HCT116 (cell line): ENCODE measurements around the gene DNM1. TPM values are rescaled to one million over a fixed set of nuclear protein-coding genes. Genes with fewer than 3 reads are reported as not detected.

Source experiments
- ATAC-seq: fragments of 200-7000 bp; cut with Tn5 transposase; 2 replicates; pipeline ENCODE4 v1.9.1; 2020; ENCODE audit warnings: mild to moderate bottlenecking, moderate library complexity
- BruUV-seq: library from RNA; stranded (reverse); fragments of 400-500 nt; replicated peaks from 2 replicates; lab custom pipeline; 2021; lab: Mats Ljungman, UMichigan
- CTCF ChIA-PET: fragments of 300-600 bp; sonication (Branson Sonifier 250); formaldehyde crosslinking; loops from one replicate; lab custom pipeline; 2021; ENCODE audit warnings: antibody characterized with exemption; lab: Charles Lee
- POLR2A ChIA-PET: fragments of 300-600, 350-600 bp; sonication (Branson Sonifier 250); formaldehyde crosslinking; loops from one replicate; lab custom pipeline; 2021; ENCODE audit warnings: antibody characterized with exemption; lab: Charles Lee
- RAD21 ChIA-PET, 2 experiments: fragments of 300-600 bp; sonication (Branson Sonifier 250); formaldehyde crosslinking; loops; one replicate each; lab custom pipeline; 2023; ENCODE audit warnings: low total read pairs in 2 of 2; ENCODE audit not compliant: uncharacterized antibody in 2 of 2, unreplicated experiment in 2 of 2, low non-redundant PET in 1 of 2; lab: Charles Lee
- DNase-seq: peaks from one replicate; pipeline ENCODE4 v3.0.0-alpha.2; 2010; ENCODE audit warnings: low read depth, low spot score
- H2AFZ ChIP-seq: fragments of 200-600 bp; shearing (Covaris generic), sonication (generic); 2 replicates; pipeline ENCODE4 v1.6.1; 2017; ENCODE audit warnings: low read depth, mixed run types, mixed read lengths, antibody characterized with exemption, low read length; ENCODE audit not compliant: poor library complexity, severe bottlenecking
- H3K27ac ChIP-seq: 2 replicates; pipeline ENCODE4 v1.5.1; 2012; ENCODE audit warnings: low read depth, low read length
- H3K27me3 ChIP-seq: fragments of 200-600 bp; sonication (generic); 2 replicates; pipeline ENCODE4 v1.6.1; 2016; ENCODE audit warnings: mixed run types, low read length, mixed read lengths; ENCODE audit not compliant: insufficient read depth
- H3K36me3 ChIP-seq, 2 experiments: fragments of 200-500 bp in 1 of 2; fragments of 200-600 bp in 1 of 2; sonication (Bioruptor generic) in 1 of 2; sonication (generic) in 1 of 2; 2 replicates each; pipeline versions ENCODE4 v1.5.1 to v1.6.1; 2014 to 2016; ENCODE audit warnings: low read length in 2 of 2, inconsistent platforms in 1 of 2, mixed read lengths in 1 of 2, mixed run types in 1 of 2; ENCODE audit not compliant: insufficient read depth in 2 of 2, control insufficient read depth in 1 of 2
- H3K4me1 ChIP-seq, 2 experiments: fragments of 200-600 bp in 1 of 2; sonication (generic) in 1 of 2; 2 replicates each; pipeline versions ENCODE4 v1.5.1 to v1.6.1; 2012 to 2017; ENCODE audit warnings: low read length in 2 of 2, inconsistent platforms in 1 of 2, mild to moderate bottlenecking in 1 of 2, mixed read lengths in 1 of 2, mixed run types in 1 of 2, moderate library complexity in 1 of 2; ENCODE audit not compliant: insufficient read depth in 2 of 2, control insufficient read depth in 1 of 2
- H3K4me2 ChIP-seq: fragments of 200-600 bp; sonication (generic); 2 replicates; pipeline ENCODE4 v1.6.1; 2017; ENCODE audit warnings: mixed run types, low read length, mixed read lengths
- H3K4me3 ChIP-seq, 2 experiments: fragments of 200-600 bp in 1 of 2; sonication (generic) in 1 of 2; replicated peaks in 1 of 2; 2 replicates each; pipeline ENCODE4 v1.5.1; 2011 to 2016; ENCODE audit warnings: low read length in 2 of 2, control low read depth in 1 of 2, low read depth in 1 of 2, mild to moderate bottlenecking in 1 of 2, mixed read lengths in 1 of 2, mixed run types in 1 of 2
- H3K79me2 ChIP-seq: fragments of 200-600 bp; sonication (generic); 2 replicates; pipeline ENCODE4 v1.6.1; 2017; ENCODE audit warnings: mild to moderate bottlenecking, mixed run types, low read length, moderate library complexity, mixed read lengths; ENCODE audit not compliant: insufficient read depth
- H3K9ac ChIP-seq: fragments of 200-600 bp; sonication (generic); 2 replicates; pipeline ENCODE4 v1.6.1; 2016; ENCODE audit warnings: low read length, mixed read lengths
- H3K9me2 ChIP-seq: fragments of 200-600 bp; sonication (generic), shearing (Covaris generic); 2 replicates; pipeline ENCODE4 v1.6.1; 2017; ENCODE audit warnings: mixed run types, mild to moderate bottlenecking, moderate library complexity; ENCODE audit not compliant: insufficient read depth
- H3K9me3 ChIP-seq, 2 experiments: fragments of 200-500 bp in 1 of 2; fragments of 200-600 bp in 1 of 2; sonication (Bioruptor generic) in 1 of 2; sonication (generic) in 1 of 2; 2 replicates each; pipeline ENCODE4 v1.6.1; 2014 to 2017; ENCODE audit warnings: low read length in 2 of 2, mixed read lengths in 2 of 2, inconsistent platforms in 1 of 2, low read depth in 1 of 2, mild to moderate bottlenecking in 1 of 2, mixed run types in 1 of 2, moderate library complexity in 1 of 2; ENCODE audit not compliant: control insufficient read depth in 1 of 2, insufficient read depth in 1 of 2
- H4K20me1 ChIP-seq: fragments of 200-600 bp; sonication (generic), shearing (Covaris generic); 2 replicates; pipeline ENCODE4 v1.6.1; 2017; ENCODE audit warnings: mixed run types, mild to moderate bottlenecking, moderate library complexity; ENCODE audit not compliant: insufficient read depth
- CBX3 ChIP-seq: IDR thresholded peaks from 2 replicates; pipeline ENCODE4 v1.6.1; 2012; ENCODE audit warnings: low read depth
- CEBPB ChIP-seq: IDR thresholded peaks from 2 replicates; pipeline ENCODE4 v1.6.1; 2012; ENCODE audit warnings: low read depth
- EGR1 ChIP-seq: IDR thresholded peaks from 2 replicates; pipeline ENCODE4 v1.6.1; 2012; ENCODE audit warnings: low read depth
- ELF1 ChIP-seq: IDR thresholded peaks from 2 replicates; pipeline ENCODE4 v1.6.1; 2012; ENCODE audit warnings: low read depth, borderline replicate concordance
- FOSL1 ChIP-seq: IDR thresholded peaks from 2 replicates; pipeline ENCODE4 v1.6.1; 2012; ENCODE audit warnings: low read depth
- JUND ChIP-seq: IDR thresholded peaks from 2 replicates; pipeline ENCODE4 v1.6.1; 2012
- RAD21 ChIP-seq: IDR thresholded peaks from 2 replicates; pipeline ENCODE4 v1.6.1; 2012; ENCODE audit warnings: low read depth, mild to moderate bottlenecking
- SIN3A ChIP-seq: IDR thresholded peaks from 2 replicates; pipeline ENCODE4 v1.6.1; 2012; ENCODE audit warnings: low read depth
- SP1 ChIP-seq: IDR thresholded peaks from 2 replicates; pipeline ENCODE4 v1.6.1; 2012; ENCODE audit warnings: low read depth
- SRF ChIP-seq: IDR thresholded peaks from 2 replicates; pipeline ENCODE4 v1.6.1; 2012; ENCODE audit warnings: low read depth
- TCF7L2 ChIP-seq: IDR thresholded peaks from 2 replicates; pipeline ENCODE4 v1.7.0; 2011; ENCODE audit warnings: borderline replicate concordance, inconsistent platforms; ENCODE audit not compliant: insufficient read depth, insufficient read length; ENCODE audit errors: extremely low read depth
- YY1 ChIP-seq: IDR thresholded peaks from 2 replicates; pipeline ENCODE4 v1.6.1; 2011; ENCODE audit warnings: low read length, low read depth, moderate library complexity, mild to moderate bottlenecking; ENCODE audit not compliant: insufficient replicate concordance; ENCODE audit errors: extremely low read depth
- ZNF274 ChIP-seq: fragments of 200-500 bp; sonication (Bioruptor generic); IDR thresholded peaks from 2 replicates; pipeline ENCODE4 v1.6.1; 2014; ENCODE audit warnings: mild to moderate bottlenecking, low read depth, low read length, inconsistent platforms
- intact Hi-C: fragments of 100-400 bp; cut with micrococcal nuclease; formaldehyde crosslinking; loops from 2 replicates; pipeline ENCODE4 v1.10.0; 2022
- total RNA-seq: library from RNA; stranded (reverse); gene quantifications from one replicate; pipeline ENCODE4 v1.2.1, GENCODE V29; 2021; ENCODE audit not compliant: unreplicated experiment
- TF ChIP-seq, protein P1 (sequence below): IDR thresholded peaks from 2 replicates; pipeline ENCODE4 v1.6.1; 2011; ENCODE audit warnings: mild to moderate bottlenecking, low read length, moderate library complexity; ENCODE audit not compliant: insufficient replicate concordance; ENCODE audit errors: extremely low read depth
- TF ChIP-seq, protein P2 (sequence below): IDR thresholded peaks from 2 replicates; pipeline ENCODE4 v1.6.1; 2012; ENCODE audit warnings: low read depth
- TF ChIP-seq, protein P3 (sequence below): IDR thresholded peaks from 2 replicates; pipeline ENCODE4 v1.6.1; 2012

DNM1 gene
- total RNA-seq, 1 experiment from 2014 or later = 12.0 TPM

GRCh38 chr9:128216781-128217553 lies 13.8 kb downstream of the DNM1 start (continued):
- TF ChIP-seq, protein P1, sequence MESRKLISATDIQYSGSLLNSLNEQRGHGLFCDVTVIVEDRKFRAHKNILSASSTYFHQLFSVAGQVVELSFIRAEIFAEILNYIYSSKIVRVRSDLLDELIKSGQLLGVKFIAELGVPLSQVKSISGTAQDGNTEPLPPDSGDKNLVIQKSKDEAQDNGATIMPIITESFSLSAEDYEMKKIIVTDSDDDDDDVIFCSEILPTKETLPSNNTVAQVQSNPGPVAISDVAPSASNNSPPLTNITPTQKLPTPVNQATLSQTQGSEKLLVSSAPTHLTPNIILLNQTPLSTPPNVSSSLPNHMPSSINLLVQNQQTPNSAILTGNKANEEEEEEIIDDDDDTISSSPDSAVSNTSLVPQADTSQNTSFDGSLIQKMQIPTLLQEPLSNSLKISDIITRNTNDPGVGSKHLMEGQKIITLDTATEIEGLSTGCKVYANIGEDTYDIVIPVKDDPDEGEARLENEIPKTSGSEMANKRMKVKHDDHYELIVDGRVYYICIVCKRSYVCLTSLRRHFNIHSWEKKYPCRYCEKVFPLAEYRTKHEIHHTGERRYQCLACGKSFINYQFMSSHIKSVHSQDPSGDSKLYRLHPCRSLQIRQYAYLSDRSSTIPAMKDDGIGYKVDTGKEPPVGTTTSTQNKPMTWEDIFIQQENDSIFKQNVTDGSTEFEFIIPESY = no peak
- no peak for TF ChIP-seq CBX3
- no peak for TF ChIP-seq EGR1
- TF ChIP-seq CEBPB = no peak
- no peak for TF ChIP-seq TCF7L2
- TF ChIP-seq FOSL1 = no peak
- no peak for TF ChIP-seq RAD21
- no peak for TF ChIP-seq ELF1
- TF ChIP-seq SIN3A = no peak
- TF ChIP-seq SP1 = no peak
- TF ChIP-seq, all 23 proteins: peak for 0

- Histone ChIP-seq H4K20me1 (no peaks in the 10 kb centered on the region), H2AFZ (no peak overlapping the region), H3K79me2 (no peaks in the 10 kb centered on the region), H3K9me2 (no peaks in the 10 kb centered on the region), H3K4me1 (peaks cover 16 to 38% of the 10 kb centered on the region in 2 experiments), H3K27ac (peak overlapping the region; percentile 36; the same call in 1 of the 2 replicates), H3K9ac (peak overlapping the region; percentile 60), H3K4me2 (peak overlapping the region; percentile 85), H3K36me3 (no peaks in the 10 kb centered on the region), H3K9me3 (no peaks in the 10 kb centered on the region), H3K4me3 (peak overlapping the region; percentile 41 to 52), H3K27me3 (no peaks in the 10 kb centered on the region)
- no peak for DNase-seq
- no peak; the same call in 1 of the 2 replicates for ATAC-seq
- intact Hi-C loops = no loop called here
- ChIA-PET CTCF (interaction anchor here (0.7 to 1.7 kb wide), 4 partner anchors 18 to 93 kb away, joined by 3 to 5 read pairs (median 4); no protein-coding TSS in a partner anchor), RAD21 (interaction anchor here in 1 of 2 experiments (1.0 kb wide), 1 partner anchor 22 kb away, joined by 3 read pairs; no protein-coding TSS in a partner anchor), POLR2A (interaction anchor here (0.8 to 1.1 kb wide), 2 partner anchors 25 to 32 kb away, joined by 3 read pairs; no protein-coding TSS in a partner anchor)
- TF ChIP-seq, protein P2, sequence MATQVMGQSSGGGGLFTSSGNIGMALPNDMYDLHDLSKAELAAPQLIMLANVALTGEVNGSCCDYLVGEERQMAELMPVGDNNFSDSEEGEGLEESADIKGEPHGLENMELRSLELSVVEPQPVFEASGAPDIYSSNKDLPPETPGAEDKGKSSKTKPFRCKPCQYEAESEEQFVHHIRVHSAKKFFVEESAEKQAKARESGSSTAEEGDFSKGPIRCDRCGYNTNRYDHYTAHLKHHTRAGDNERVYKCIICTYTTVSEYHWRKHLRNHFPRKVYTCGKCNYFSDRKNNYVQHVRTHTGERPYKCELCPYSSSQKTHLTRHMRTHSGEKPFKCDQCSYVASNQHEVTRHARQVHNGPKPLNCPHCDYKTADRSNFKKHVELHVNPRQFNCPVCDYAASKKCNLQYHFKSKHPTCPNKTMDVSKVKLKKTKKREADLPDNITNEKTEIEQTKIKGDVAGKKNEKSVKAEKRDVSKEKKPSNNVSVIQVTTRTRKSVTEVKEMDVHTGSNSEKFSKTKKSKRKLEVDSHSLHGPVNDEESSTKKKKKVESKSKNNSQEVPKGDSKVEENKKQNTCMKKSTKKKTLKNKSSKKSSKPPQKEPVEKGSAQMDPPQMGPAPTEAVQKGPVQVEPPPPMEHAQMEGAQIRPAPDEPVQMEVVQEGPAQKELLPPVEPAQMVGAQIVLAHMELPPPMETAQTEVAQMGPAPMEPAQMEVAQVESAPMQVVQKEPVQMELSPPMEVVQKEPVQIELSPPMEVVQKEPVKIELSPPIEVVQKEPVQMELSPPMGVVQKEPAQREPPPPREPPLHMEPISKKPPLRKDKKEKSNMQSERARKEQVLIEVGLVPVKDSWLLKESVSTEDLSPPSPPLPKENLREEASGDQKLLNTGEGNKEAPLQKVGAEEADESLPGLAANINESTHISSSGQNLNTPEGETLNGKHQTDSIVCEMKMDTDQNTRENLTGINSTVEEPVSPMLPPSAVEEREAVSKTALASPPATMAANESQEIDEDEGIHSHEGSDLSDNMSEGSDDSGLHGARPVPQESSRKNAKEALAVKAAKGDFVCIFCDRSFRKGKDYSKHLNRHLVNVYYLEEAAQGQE = no peak
- TF ChIP-seq EGR1 (no peak), CEBPB (no peak), SIN3A (no peak), SRF (no peak), CBX3 (no peak), JUND (no peak), ZNF274 (no peak), YY1 (no peak)
- TF ChIP-seq, protein P3, sequence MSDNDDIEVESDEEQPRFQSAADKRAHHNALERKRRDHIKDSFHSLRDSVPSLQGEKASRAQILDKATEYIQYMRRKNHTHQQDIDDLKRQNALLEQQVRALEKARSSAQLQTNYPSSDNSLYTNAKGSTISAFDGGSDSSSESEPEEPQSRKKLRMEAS = no peak
- TSS peak; percentile 87 for BruUV-seq
Observed at GRCh38 chr9:128218172-128218517, 15.0 kb downstream of the DNM1 start.
